Mammary epithelial cell (primary cell): Measurements from ENCODE around the gene TARP.
"Not testable (repeated sequence)": the region's sequence is repeated elsewhere in the genome, so short reads cannot be mapped to it uniquely, and the experiment has no call there.

Experiments used
- EZH2 ChIP-seq: IDR thresholded peaks from 2 replicates; pipeline ENCODE4 v1.6.1; 2012; ENCODE audit warnings: low read length, inconsistent platforms, borderline replicate concordance
- TF ChIP-seq, protein P1 (sequence below), 2 donors: IDR thresholded peaks in 1 of 2; conservative IDR thresholded peaks in 1 of 2; 2 replicates each; pipeline ENCODE4 v1.5.1; 2011 to 2012; ENCODE audit warnings: inconsistent platforms in 2 of 2, low read length in 2 of 2, mild to moderate bottlenecking in 2 of 2, control low read depth in 1 of 2, low read depth in 1 of 2; ENCODE audit not compliant: insufficient read depth in 1 of 2; ENCODE audit errors: extremely low read depth in 1 of 2

DNA sequence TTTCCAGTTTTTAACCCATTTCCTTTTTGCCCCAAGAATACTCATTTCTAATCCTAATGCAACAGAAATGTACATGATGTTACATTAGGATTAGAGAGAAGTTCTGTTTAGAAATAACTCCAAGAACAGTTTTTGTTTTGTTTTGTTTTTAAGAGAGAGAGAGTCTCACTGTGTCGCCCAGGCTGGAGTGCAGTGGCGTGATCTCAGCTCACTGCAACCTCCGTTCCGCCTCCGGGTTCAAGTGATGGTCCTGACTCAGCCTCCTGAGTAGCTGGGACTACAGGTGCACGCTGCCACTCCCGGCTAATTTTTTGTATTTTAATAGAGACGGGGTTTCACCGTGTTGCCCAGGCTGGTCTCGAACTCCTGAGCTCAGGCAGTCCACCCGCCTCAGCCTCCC, 38.7 kb downstream of the TARP start:
- TF ChIP-seq, protein P1, sequence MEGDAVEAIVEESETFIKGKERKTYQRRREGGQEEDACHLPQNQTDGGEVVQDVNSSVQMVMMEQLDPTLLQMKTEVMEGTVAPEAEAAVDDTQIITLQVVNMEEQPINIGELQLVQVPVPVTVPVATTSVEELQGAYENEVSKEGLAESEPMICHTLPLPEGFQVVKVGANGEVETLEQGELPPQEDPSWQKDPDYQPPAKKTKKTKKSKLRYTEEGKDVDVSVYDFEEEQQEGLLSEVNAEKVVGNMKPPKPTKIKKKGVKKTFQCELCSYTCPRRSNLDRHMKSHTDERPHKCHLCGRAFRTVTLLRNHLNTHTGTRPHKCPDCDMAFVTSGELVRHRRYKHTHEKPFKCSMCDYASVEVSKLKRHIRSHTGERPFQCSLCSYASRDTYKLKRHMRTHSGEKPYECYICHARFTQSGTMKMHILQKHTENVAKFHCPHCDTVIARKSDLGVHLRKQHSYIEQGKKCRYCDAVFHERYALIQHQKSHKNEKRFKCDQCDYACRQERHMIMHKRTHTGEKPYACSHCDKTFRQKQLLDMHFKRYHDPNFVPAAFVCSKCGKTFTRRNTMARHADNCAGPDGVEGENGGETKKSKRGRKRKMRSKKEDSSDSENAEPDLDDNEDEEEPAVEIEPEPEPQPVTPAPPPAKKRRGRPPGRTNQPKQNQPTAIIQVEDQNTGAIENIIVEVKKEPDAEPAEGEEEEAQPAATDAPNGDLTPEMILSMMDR (conservative IDR thresholded peaks at IDR 0.05 in 1 of 2, IDR thresholded peaks at IDR 0.05 in 1 of 2; ENCODE audit: extremely low read depth in 1 of 2, insufficient read depth in 1 of 2, low read depth in 1 of 2, low read length in 2 of 2), result not testable (repeated sequence)
- TF ChIP-seq EZH2, result not testable (repeated sequence)
